Measurements from ENCODE around the gene UBE2E2. TPM values are rescaled to one million over a fixed set of nuclear protein-coding genes. Genes with fewer than 3 reads are reported as not detected.
A peak's percentile ranks its signal among the peaks of the same experiment; 100 is the strongest.

The UBE2E2 gene
- total RNA-seq: 1 to 10 TPM; 2.9 to 6.6 TPM

DNA sequence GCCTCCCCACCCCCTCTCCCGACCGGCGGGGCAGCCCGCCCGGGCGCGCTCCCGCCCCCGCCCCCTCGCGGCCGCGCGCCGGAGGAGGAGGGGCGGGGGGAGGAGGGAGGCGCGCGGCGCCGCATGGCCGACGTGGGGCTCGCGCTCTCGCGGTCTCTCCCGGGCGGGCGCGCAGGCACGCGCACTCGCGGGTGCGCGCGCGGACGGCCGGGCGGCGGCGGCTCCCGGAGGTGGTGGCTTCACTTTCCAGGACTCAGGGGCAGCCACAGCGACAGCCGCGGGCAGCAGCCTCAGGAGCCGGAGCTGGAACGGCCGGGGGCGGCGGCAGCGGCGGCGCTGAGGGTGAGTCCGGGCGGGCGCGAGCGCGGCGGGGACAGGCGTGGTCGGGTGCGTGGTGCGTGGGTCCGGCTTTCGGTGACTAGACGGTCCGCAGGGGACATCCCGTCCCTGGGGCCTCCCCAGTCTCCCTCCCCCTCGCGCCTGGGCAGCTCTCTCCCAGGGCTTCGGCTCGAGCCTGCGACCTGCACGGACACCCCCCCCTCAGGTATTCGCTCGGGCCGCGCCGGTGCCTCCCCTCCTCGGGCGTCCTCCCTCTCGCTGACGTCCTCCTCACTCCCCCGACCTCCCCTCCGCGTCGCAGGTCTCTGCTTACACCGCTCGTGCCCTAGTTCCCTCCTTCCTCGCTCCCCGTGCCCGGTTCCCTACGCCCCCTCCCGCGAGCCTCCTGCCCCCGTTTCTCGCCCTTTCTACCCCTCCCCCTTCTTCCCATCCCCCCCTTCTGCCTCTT, at the start of gene UBE2E2:
Gene UBE2E2, plus strand, starts transcription at position 407 of the 787 bp plus-strand sequence.
- peak; percentile 75 for ATAC-seq (replicated peaks)
- peak within 1 kb of the TSS; percentile 74 for H3K27ac Mint-ChIP-seq
- peak within 1 kb of the TSS; percentile 84 for H3K4me3 Mint-ChIP-seq

DNA sequence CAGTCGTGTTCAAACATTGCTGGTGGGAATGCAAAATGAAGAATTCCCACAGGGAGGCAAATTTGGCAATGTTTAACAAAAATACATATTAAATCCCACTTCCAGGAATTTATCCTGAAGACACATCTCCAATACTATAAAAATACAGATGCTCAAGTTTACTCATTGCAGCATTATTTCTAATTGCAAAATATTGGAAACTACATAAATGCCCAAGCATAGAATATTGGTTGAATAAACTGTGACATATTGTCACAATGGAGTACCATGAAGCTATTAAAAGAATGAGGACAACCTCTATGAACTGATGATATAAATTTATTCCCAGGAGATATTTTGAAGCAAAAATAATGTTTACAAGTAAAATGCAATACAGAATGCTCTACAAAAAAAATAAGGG, 49.7 kb upstream of the UBE2E2 start:
- ATAC-seq (replicated peaks): no peak
- no peak overlapping the region for H3K4me3 Mint-ChIP-seq

More for the DNA sequence above, at the start of gene UBE2E2:
- H3K9me3 Mint-ChIP-seq: no peaks in the 10 kb centered on the region
- H3K4me1 Mint-ChIP-seq: peaks cover 9% of the 10 kb centered on the region
- H3K27me3 Mint-ChIP-seq: peaks cover 35% of the 10 kb centered on the region
- no peaks in the 10 kb centered on the region for H3K36me3 Mint-ChIP-seq (ENCODE audit: low read depth)

DNA sequence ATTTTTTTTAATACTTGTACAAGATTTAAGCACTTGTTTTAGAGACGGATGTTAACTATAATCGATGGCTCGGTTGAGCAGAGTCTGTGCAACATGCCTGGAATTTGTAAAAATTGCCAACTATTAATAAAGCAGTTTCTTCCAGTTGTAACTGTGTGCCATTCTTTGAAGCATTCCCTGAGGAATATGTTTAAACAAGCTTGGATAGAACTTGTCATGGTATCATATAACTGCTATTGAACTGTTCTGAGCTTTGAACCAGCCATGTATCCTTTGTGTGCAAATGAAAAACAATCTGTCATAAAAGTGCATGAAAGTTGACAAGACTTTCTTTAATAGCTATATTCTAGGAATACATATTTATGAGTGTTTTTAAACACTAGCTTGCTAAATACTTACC, 45.8 kb upstream of the UBE2E2 start:
- no peak for ATAC-seq (replicated peaks)
- no peak overlapping the region for H3K27ac Mint-ChIP-seq
- H3K9me3 Mint-ChIP-seq: peaks cover 3% of the 10 kb centered on the region
- no peak overlapping the region for H3K4me3 Mint-ChIP-seq
- H3K4me1 Mint-ChIP-seq: no peaks in the 10 kb centered on the region
- H3K36me3 Mint-ChIP-seq (ENCODE audit: low read depth): no peaks in the 10 kb centered on the region
- no peaks in the 10 kb centered on the region for H3K27me3 Mint-ChIP-seq

More for the DNA sequence above, 49.7 kb upstream of the UBE2E2 start:
- Mint-ChIP-seq H3K27ac (no peak overlapping the region), H3K27me3 (no peaks in the 10 kb centered on the region), H3K4me1 (no peaks in the 10 kb centered on the region), H3K9me3 (peaks cover 5% of the 10 kb centered on the region), H3K36me3 (ENCODE audit: low read depth) (no peaks in the 10 kb centered on the region)

DNA sequence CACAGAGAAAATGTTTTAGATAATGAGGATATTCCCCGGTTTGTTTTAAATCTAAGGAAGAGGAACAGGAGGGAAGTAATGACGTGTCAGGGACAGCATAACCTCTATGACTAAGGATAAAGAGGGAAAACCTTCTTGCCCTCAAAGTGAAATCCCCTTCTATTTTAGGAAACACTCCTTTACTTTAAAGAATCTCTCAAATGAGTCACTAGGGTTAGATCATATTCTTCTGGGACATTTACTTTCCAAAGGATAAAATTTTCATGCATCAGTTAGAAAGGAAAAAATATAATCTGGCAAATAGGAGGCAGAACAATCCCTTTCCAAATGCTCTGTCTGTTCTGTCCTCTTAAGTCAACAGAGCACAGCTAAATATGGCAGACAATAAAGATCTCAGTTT, 43.2 kb upstream of the UBE2E2 start:
- no peaks in the 10 kb centered on the region for H3K4me1 Mint-ChIP-seq
- ATAC-seq (replicated peaks): no peak

DNA sequence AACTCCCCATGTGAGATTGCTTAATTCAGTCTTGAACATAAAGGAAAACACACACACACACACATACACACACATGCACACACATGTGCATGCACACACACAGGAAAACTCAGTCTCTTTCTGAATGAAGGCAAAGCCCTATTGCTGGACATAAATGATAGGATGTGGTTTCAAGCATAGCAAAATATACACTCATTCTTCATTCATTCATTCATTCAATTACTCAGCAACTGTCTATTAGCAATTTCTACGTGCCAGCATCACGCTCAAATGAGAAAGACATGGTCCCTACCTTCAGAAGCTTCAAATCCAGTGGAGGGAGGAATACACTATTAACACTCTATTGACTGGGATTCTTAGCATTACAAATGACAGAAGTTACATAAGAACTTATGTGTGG, 41.8 kb upstream of the UBE2E2 start:
- Mint-ChIP-seq H3K4me3 (no peak overlapping the region), H3K4me1 (no peaks in the 10 kb centered on the region), H3K36me3 (ENCODE audit: low read depth) (no peaks in the 10 kb centered on the region), H3K27me3 (peaks cover 3% of the 10 kb centered on the region), H3K9me3 (peaks cover 7% of the 10 kb centered on the region), H3K27ac (no peak overlapping the region)
- no peak for ATAC-seq (replicated peaks)

More for the DNA sequence above, 43.2 kb upstream of the UBE2E2 start:
- H3K4me3 Mint-ChIP-seq: no peak overlapping the region
- H3K27ac Mint-ChIP-seq: no peak overlapping the region
- H3K9me3 Mint-ChIP-seq: peaks cover 7% of the 10 kb centered on the region
- peaks cover 3% of the 10 kb centered on the region for H3K27me3 Mint-ChIP-seq
- H3K36me3 Mint-ChIP-seq (ENCODE audit: low read depth): no peaks in the 10 kb centered on the region

DNA sequence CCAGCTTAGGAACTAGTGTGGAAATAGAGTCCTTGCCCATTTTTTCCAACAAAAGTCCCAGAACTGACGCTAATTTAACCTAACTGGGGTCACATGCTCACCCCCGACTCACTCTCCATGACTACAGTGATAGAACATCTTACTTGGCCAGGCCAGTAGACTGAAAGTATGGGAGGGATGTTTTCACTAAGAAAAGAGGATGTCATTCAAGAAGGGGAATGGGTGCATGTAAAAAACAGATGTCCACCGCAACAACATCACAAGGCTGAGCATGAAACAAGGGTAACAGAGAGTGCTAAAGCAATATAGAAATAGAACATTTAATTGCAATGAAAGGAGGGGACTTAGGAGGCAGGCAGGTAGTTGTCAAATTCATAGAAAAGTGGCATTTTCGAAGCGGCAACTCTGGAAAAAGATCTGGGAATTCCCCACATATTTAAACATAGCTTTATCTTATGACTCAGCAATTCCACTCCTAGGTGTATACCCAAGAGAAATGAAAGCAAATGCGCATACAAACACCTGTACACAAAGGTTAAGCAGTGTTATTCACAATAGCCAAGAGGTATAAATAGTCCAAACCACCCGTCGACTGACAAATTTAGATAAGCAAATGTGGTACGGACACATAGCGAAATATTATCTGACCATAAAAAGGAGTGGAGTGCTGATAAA, 41.1 kb upstream of the UBE2E2 start:
- Mint-ChIP-seq H3K27me3 (peaks cover 3% of the 10 kb centered on the region), H3K27ac (no peak overlapping the region), H3K4me1 (no peaks in the 10 kb centered on the region), H3K36me3 (ENCODE audit: low read depth) (no peaks in the 10 kb centered on the region), H3K9me3 (peaks cover 7% of the 10 kb centered on the region), H3K4me3 (no peak overlapping the region)
- peak; percentile 26 for ATAC-seq (replicated peaks)

DNA sequence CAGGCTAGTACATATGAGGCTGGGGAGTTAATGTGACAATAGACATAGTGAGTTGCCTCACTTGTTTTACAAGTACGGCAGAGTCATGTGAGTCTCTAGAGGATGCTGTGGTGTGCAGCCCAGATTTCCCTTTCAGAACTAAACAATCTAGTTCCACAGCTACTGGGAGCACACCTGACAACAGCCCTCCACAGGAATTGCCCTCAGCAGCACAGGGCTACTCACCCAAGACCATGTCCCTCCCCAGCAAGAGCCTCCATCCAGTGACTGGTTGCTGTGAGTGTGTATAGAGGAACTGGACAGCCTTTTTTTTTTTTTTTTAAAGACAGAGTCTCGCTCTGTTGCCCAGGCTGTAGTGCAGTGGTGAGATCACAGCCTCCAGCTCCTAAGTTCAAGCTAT, 40.2 kb upstream of the UBE2E2 start:
- Mint-ChIP-seq H3K36me3 (ENCODE audit: low read depth) (no peaks in the 10 kb centered on the region), H3K27me3 (peaks cover 3% of the 10 kb centered on the region), H3K4me1 (no peaks in the 10 kb centered on the region), H3K4me3 (no peak overlapping the region), H3K27ac (no peak overlapping the region), H3K9me3 (peaks cover 7% of the 10 kb centered on the region)
- ATAC-seq (replicated peaks): no peak

DNA sequence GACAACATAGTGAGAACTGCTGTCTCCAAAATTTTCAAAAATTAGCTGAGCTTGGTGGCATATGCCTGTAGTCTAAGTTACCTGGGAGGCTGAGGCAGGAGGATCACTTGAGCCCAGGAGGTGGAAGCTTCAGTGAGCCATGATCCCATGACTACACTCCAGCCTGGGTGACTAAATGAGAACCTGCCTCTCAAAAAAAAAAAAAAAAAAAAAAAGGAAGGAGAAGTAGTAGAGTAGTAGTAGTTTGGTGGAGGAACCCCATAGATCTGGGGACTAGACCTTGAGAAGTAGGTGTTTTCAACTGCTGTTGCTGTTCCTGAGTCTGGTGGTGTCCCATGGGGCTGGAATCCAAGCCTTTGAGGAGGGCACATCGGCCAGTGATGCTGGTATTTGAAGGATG, 38.4 kb upstream of the UBE2E2 start:
- H3K27ac Mint-ChIP-seq: no peak overlapping the region
- peaks cover 11% of the 10 kb centered on the region for H3K9me3 Mint-ChIP-seq
- H3K27me3 Mint-ChIP-seq: peaks cover 3% of the 10 kb centered on the region
- H3K4me1 Mint-ChIP-seq: no peaks in the 10 kb centered on the region
- no peak overlapping the region for H3K4me3 Mint-ChIP-seq
- no peak for ATAC-seq (replicated peaks)
- no peaks in the 10 kb centered on the region for H3K36me3 Mint-ChIP-seq (ENCODE audit: low read depth)

DNA sequence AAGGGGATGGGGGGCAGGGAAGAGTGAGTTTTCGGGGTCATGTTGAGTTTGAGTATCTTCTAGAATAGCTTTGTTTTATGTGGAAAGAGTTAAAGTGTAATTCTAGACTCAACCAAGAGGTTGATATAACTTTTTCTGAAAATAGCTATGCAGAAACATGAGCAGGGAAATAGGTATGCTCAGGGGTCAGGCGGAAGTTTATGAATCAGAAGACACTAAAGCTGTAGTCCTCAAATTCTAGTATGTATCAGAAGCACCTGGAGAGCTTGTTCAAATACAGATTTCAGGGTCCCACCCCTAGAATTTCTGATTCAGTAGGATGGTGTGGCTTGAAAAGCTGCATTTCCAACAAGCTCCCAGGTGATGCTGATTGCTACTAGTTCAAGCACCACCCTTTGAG, 37.6 kb upstream of the UBE2E2 start:
- ATAC-seq (replicated peaks): no peak
- Mint-ChIP-seq H3K9me3 (peaks cover 16% of the 10 kb centered on the region), H3K4me3 (no peak overlapping the region), H3K36me3 (ENCODE audit: low read depth) (no peaks in the 10 kb centered on the region), H3K27me3 (peaks cover 3% of the 10 kb centered on the region), H3K4me1 (no peaks in the 10 kb centered on the region), H3K27ac (no peak overlapping the region)

DNA sequence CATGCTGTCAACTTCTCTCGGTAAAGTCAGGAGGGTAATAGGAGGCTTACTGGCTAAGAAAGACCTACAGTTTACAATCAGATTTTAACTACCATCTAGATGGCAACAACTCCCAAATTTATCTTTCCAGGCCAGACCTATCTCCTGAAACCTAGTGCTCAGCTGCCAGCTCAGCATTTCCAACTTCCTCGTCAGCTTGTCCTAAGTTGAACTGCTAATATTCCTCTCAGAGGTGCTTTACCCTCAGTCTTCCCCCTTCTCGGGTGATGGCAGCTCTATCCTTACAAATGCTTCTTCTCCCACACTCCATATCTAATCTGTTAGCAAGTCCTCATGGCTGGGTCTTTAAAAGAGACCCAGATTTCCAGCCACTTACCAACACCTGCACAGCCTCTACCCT, 36.9 kb upstream of the UBE2E2 start:
- Mint-ChIP-seq H3K9me3 (peaks cover 16% of the 10 kb centered on the region), H3K4me1 (no peaks in the 10 kb centered on the region), H3K27ac (no peak overlapping the region), H3K36me3 (ENCODE audit: low read depth) (no peaks in the 10 kb centered on the region), H3K27me3 (peaks cover 3% of the 10 kb centered on the region), H3K4me3 (no peak overlapping the region)
- ATAC-seq (replicated peaks): no peak

DNA sequence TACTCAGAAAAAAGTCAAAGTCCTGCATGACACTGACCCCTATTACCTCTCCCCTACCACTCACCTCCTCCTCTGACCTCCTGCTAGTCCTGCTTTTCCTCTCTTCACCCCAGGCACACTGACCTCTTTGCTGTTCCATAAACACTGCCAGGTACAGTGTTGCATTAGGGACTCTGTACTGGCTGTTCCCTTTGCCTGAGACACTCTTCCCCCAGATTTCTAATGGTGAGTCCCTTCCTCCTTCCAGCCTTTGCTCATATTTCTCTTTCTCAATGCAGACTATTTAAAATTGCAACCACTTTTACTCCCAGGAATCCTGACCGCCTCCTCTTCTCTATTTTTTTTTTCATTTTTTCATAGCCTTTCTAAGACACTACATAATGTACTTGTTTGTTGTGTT, 36.3 kb upstream of the UBE2E2 start:
- no peaks in the 10 kb centered on the region for H3K36me3 Mint-ChIP-seq (ENCODE audit: low read depth)
- no peak overlapping the region for H3K4me3 Mint-ChIP-seq
- ATAC-seq (replicated peaks): no peak
- H3K4me1 Mint-ChIP-seq: no peaks in the 10 kb centered on the region
- peaks cover 15% of the 10 kb centered on the region for H3K9me3 Mint-ChIP-seq
- peaks cover 3% of the 10 kb centered on the region for H3K27me3 Mint-ChIP-seq
- no peak overlapping the region for H3K27ac Mint-ChIP-seq

DNA sequence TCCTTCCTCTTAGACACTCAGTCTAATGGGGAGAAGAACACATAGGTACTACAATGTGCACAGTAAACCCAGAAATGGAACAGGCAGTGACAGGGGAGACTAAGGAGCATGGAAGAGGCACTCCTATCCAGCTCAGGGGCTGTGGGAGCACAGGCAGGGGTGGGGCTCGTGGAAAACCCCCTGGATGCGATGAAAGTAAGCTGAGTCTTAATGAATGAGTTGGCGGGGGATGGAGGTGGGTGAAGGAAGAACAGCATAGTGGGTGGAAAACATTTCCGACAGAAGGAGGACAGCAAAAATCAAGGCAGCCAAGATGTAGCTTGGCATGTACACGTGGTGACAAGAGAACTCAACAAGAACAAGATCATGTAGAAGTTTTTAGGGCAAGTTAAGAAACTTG, 33.6 kb upstream of the UBE2E2 start:
- Mint-ChIP-seq H3K4me1 (no peaks in the 10 kb centered on the region), H3K27ac (no peak overlapping the region), H3K27me3 (peaks cover 3% of the 10 kb centered on the region), H3K4me3 (no peak overlapping the region), H3K9me3 (peaks cover 10% of the 10 kb centered on the region), H3K36me3 (ENCODE audit: low read depth) (no peaks in the 10 kb centered on the region)
- ATAC-seq (replicated peaks): no peak

DNA sequence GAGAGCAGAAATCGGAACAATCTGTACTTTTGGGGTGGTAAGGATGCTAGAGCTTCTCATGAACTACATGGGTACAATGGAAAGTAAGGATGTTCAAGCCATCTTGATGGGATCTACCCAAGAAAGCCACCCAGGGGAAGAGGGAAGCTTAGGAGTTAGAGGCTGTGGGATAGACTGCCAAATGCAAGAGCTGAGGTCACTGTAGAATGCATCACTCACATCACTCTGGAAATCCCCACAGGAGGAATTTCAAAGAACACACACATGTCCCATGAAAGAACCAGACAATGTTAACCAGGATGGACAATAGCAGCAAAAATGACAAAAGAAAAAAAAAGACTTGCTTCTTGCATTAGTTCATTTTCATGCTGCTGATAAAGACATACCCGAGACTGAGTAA, 32.8 kb upstream of the UBE2E2 start:
- H3K27ac Mint-ChIP-seq: no peak overlapping the region
- no peak overlapping the region for H3K4me3 Mint-ChIP-seq
- H3K4me1 Mint-ChIP-seq: no peaks in the 10 kb centered on the region
- ATAC-seq (replicated peaks): no peak
- no peaks in the 10 kb centered on the region for H3K36me3 Mint-ChIP-seq (ENCODE audit: low read depth)
- peaks cover 10% of the 10 kb centered on the region for H3K9me3 Mint-ChIP-seq
- peaks cover 3% of the 10 kb centered on the region for H3K27me3 Mint-ChIP-seq

DNA sequence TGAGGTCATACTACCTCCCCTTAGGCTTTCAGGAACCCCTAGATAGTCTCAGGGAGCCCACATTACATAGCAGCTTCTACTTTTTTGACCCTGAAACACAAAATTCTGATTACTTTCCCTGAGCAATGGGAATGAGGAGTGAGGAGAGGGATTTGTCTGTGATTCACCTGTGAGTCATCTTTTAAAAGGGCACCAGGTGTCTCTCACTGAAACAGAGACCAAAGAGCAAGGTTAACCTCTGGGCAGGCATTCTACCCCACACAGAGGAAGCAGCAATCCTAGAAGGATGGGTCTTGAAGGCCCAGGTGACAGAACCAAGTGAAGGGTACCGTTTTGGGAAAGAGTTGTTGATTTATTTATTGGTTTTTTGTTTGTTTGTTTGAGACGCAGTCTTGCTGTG, 31.1 kb upstream of the UBE2E2 start:
- ATAC-seq (replicated peaks): no peak
- Mint-ChIP-seq H3K4me1 (no peaks in the 10 kb centered on the region), H3K36me3 (ENCODE audit: low read depth) (no peaks in the 10 kb centered on the region), H3K4me3 (no peak overlapping the region), H3K27me3 (peaks cover 3% of the 10 kb centered on the region), H3K27ac (no peak overlapping the region), H3K9me3 (peaks cover 10% of the 10 kb centered on the region)

DNA sequence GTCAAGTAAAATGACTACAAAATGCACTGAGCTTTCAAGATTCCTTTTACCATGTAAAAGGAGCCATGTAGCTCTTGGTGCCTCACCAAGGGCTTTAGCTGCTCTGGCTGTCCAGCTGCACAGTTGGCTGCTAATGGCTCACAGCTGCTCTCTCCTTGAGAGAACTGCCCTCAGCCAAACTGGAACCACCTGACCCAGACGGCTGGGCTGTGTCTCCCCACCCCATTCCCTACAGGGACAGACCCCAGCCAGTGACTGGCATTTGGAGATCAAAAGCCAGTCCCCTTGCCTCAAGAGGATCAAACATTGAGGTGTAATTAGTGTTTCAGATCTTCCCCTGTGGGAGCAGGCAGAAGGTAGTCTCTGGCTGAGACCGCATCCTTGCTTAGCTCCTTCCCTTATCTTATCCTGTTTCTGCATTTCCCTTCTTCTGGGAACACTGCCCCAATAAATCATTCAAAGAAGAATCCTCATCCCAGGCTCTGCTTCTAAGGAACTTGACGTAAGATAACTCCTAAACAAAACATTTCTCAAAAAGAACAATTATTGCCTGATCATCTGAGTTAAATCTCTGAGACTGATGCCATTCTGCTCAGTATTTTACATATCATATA, 28.6 kb upstream of the UBE2E2 start:
- no peak for ATAC-seq (replicated peaks)
- H3K36me3 Mint-ChIP-seq (ENCODE audit: low read depth): no peaks in the 10 kb centered on the region

More for the DNA sequence above, 28.6 kb upstream of the UBE2E2 start:
- H3K27ac Mint-ChIP-seq: no peak overlapping the region
- H3K4me1 Mint-ChIP-seq: no peaks in the 10 kb centered on the region
- H3K27me3 Mint-ChIP-seq: peaks cover 3% of the 10 kb centered on the region
- no peak overlapping the region for H3K4me3 Mint-ChIP-seq
- peaks cover 7% of the 10 kb centered on the region for H3K9me3 Mint-ChIP-seq
